ENCODE data around the gene ZP3. TPM values are rescaled to one million over a fixed set of nuclear protein-coding genes. Genes with fewer than 3 reads are reported as not detected.
"Not testable (repeated sequence)": the region's sequence is repeated elsewhere in the genome, so short reads cannot be mapped to it uniquely, and the experiment has no call there.

Gene ZP3
- total and polyA plus RNA-seq, 10 donors, result 1.3 to 7.5 (median 3.5) TPM

GRCh38 chr7:76430836-76431235 lies 6.1 kb downstream of the ZP3 start:
- H3K27ac ChIP-seq, result no peak overlapping the region
- 86 to 98% (median 93%) methylated on average over 3 of the region's 3 CpGs for WGBS, 5 donors
- no peak overlapping the region for H3K4me3 ChIP-seq
- H3K36me3 ChIP-seq, result peaks cover 0 to 10% (median 0%) of the 10 kb centered on the region in 6 donors
- intact Hi-C loops (cut with DNase I; ENCODE audit: low total_unique reads), result no loop called here
- no peak for TF ChIP-seq POLR2A (IDR thresholded peaks at IDR 0.05)
- no peak for TF ChIP-seq POLR2AphosphoS5 (IDR thresholded peaks at IDR 0.05)
- no peak for TF ChIP-seq CTCF (IDR thresholded peaks at IDR 0.05 in 8 of 11, conservative IDR thresholded peaks at IDR 0.05 in 3 of 11)
- peaks cover 0 to 10% (median 0%) of the 10 kb centered on the region in 6 donors for H3K4me1 ChIP-seq
- no peaks in the 10 kb centered on the region for H3K27me3 ChIP-seq (replicated peaks in 1 of 7)
- DNase-seq, result no peak
- H3K9me3 ChIP-seq, result no peaks in the 10 kb centered on the region

DNA sequence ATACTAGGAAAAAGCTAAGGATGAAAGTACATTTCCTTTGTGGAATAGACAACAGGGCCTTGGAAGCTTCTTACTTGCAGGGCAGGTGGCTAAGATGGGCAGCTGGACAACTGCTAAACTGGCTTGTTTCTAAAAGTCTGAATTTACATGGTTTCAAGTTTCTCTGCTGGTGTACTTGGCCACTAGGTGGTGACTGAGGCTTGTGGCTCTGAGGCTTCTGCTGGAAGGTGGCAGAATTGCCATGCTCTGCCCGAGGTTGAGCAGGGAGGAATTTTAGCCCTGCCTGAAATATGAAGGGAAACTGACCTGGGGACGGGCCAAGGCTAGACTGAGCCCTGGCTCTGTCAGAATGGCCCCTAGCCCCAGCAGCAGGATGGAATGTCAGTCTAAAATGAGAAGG lies 13.1 kb downstream of the ZP3 start:
- intact Hi-C loops (cut with DNase I; ENCODE audit: low total_unique reads); H3K27me3 ChIP-seq (replicated peaks in 1 of 7); H3K9me3 ChIP-seq; H3K4me3 ChIP-seq; H3K4me1 ChIP-seq: not testable (repeated sequence)
- 0 to 24% (median 0%) methylated on average over 1 to 2 of the region's 2 CpGs for WGBS, 5 donors
- peak overlapping the region in 1 of 8 donors; percentile 14 for H3K27ac ChIP-seq
- peaks cover 0 to 15% (median 0%) of the 10 kb centered on the region in 6 donors for H3K36me3 ChIP-seq
- DNase-seq, result peak; percentile 85
- TF ChIP-seq CTCF (IDR thresholded peaks at IDR 0.05 in 8 of 11, conservative IDR thresholded peaks at IDR 0.05 in 3 of 11) (peak in 8 of 11 experiments; percentile 19 to 71 (median 56)), POLR2AphosphoS5 (IDR thresholded peaks at IDR 0.05) (peak in 1 of 3 donors; percentile 35)

DNA sequence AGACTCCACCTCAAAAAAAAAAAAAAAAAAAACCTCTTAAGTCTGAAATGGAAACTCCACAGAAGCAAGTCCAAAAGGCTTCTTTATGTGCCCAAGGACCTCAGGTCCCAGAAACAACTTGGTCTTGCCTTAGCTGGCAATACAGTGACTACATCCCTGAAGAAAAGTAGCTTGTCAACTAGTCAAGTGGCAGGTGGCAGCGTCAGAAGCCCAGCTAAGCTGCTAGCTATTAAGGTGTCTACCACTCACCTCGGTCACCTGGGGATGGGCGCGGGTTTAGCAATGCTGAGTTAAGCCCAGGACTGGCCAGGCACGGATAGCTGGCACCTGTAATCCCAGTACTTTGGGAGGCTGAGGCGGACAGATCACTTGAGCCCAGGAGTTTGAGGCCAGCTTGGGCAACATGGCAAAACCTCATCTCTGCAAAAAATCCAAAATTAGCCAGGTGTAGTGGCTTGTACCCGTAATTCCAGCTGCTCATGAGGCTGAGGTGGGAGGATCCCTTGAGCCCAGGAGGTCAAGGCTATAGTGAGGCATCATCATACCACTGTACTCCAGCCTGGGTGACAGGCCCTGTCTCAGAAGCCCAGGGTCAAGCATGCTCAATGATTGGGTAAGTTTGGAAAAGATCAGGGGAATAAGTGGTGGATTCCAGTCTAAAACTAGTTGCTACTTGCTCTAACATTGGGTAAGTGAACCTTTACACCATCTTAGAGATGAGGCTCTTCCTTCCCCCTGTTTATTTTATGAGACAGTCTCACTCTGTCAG lies 14.6 kb downstream of the ZP3 start:
- peaks cover 0 to 15% (median 0%) of the 10 kb centered on the region in 6 donors for H3K36me3 ChIP-seq
- H3K4me3 ChIP-seq; intact Hi-C loops (cut with DNase I; ENCODE audit: low total_unique reads); DNase-seq; H3K27ac ChIP-seq; H3K4me1 ChIP-seq; H3K27me3 ChIP-seq (replicated peaks in 1 of 7); H3K9me3 ChIP-seq: not testable (repeated sequence)
- WGBS, 5 donors, result 86 to 96% (median 94%) methylated on average over 4 of the region's 7 CpGs; no CpG with 5 or more reads in 2 of the 5 donors

- H3K4me1 ChIP-seq; intact Hi-C loops (cut with DNase I; ENCODE audit: low total_unique reads); DNase-seq; H3K27ac ChIP-seq; H3K9me3 ChIP-seq; H3K27me3 ChIP-seq (replicated peaks in 1 of 7); H3K36me3 ChIP-seq; H3K4me3 ChIP-seq: not testable (repeated sequence)
- WGBS, 5 donors, result 91 to 96% (median 95%) methylated on average over 3 to 4 of the region's 4 CpGs
Observed at GRCh38 chr7:76440404-76440803, 15.7 kb downstream of the ZP3 start.

DNA sequence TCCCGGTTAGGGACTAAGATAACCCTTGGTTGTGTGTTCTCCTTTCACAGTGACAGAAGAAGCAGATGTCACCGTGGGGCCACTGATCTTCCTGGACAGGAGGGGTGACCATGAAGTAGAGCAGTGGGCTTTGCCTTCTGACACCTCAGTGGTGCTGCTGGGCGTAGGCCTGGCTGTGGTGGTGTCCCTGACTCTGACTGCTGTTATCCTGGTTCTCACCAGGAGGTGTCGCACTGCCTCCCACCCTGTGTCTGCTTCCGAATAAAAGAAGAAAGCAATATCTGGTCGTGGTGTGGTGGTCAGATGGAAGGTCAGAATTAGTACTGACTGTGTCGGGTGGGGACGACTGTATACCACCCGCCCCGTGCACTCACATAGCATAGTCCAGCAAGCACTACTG lies 17.0 kb downstream of the ZP3 start:
- intact Hi-C loops (cut with DNase I; ENCODE audit: low total_unique reads); H3K36me3 ChIP-seq: not testable (repeated sequence)
- WGBS, 5 donors, result 55 to 100% (median 100%) methylated on average over 1 to 2 of the region's 10 CpGs; no CpG with 5 or more reads in 1 of the 5 donors

DNA sequence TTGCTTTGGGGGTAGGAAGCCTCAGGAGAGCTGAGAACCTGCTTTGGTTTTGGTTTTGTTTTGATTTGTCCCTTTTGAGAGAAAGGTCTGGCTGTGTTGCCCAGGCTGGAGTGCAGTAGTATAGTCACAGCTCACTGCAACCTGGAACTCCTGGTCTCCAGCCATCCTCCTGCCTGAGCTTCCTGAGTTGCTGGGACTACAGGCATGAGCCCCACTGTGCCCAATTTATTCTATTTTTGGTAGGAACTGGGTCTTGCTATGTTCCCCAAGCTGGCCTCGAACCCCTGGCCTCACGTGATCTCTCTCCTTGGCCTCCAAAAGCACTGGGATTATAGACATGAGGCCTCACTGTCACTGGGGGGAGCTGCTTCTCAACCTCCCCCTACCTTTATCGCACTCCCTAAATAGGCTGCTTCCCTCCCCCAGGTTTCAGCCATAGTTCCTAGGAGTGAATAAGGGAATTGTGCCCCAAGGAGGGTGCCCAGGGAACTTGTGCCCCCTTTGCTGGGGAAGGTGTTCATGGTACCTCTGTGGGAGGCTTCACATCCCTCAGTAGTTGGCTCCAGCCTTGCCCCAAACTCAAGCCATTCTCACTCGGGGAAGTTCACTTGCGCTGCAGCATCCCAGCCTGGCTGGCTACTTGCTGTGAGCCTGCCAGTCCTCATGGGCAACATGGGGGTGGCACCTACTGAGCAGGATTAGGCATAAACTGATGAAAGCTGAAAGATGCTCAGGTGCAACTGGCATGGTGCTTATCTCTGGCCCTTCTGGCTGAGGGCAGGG lies 18.1 kb downstream of the ZP3 start:
- WGBS, 5 donors, result 81 to 100% (median 94%) methylated on average over 2 to 5 of the region's 5 CpGs
- not testable (repeated sequence) for H3K4me3 ChIP-seq

More for the DNA sequence above, 17.0 kb downstream of the ZP3 start:
- not testable (repeated sequence) for H3K27ac ChIP-seq; DNase-seq; H3K27me3 ChIP-seq (replicated peaks in 1 of 7); H3K9me3 ChIP-seq; H3K4me3 ChIP-seq
- peak in 1 of 11 experiments; percentile 13 for TF ChIP-seq CTCF (IDR thresholded peaks at IDR 0.05 in 8 of 11, conservative IDR thresholded peaks at IDR 0.05 in 3 of 11)
- H3K4me1 ChIP-seq, result peaks cover 0 to 12% (median 4%) of the 10 kb centered on the region in 6 donors

DNA sequence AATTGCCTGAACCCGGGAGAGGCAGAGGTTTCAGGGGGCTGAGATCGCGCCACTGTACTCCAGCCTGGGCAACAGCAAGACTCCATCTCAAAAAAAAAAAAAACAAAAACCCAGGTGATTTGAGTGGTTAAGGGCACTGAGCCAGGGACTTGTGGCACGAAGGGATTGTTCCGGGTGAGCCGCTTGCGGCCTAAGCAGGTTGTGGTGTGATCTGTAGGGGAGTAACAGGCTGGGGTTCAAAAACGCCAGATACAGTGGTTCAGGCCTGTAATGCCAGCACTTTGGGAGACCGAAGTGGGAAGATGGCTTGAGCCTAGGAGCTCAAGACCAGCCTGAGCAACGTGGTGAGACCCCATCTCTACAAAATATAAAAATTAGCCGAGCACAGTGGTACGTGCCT lies 19.1 kb downstream of the ZP3 start:
- H3K4me3 ChIP-seq; H3K9me3 ChIP-seq; H3K36me3 ChIP-seq; DNase-seq; intact Hi-C loops (cut with DNase I; ENCODE audit: low total_unique reads); H3K27me3 ChIP-seq (replicated peaks in 1 of 7): not testable (repeated sequence)
- WGBS, 5 donors, result 56 to 68% (median 62%) methylated on average over 3 to 10 of the region's 12 CpGs
- peaks cover 0 to 12% (median 4%) of the 10 kb centered on the region in 6 donors for H3K4me1 ChIP-seq
- H3K27ac ChIP-seq, result peak overlapping the region in 1 of 8 donors; percentile 86

More for the DNA sequence above, 18.1 kb downstream of the ZP3 start:
- H3K9me3 ChIP-seq; H3K27me3 ChIP-seq (replicated peaks in 1 of 7); H3K36me3 ChIP-seq; intact Hi-C loops (cut with DNase I; ENCODE audit: low total_unique reads); DNase-seq; H3K27ac ChIP-seq: not testable (repeated sequence)
- H3K4me1 ChIP-seq, result peaks cover 0 to 12% (median 4%) of the 10 kb centered on the region in 6 donors
